NK-92 treated with Interleukin-12 subunit alpha and Interleukin-12 subunit beta, amount 100 ng/mL, for 24 hours (cell line): ENCODE measurements around the gene SPTBN4.
A peak's percentile ranks its signal among the peaks of the same experiment; 100 is the strongest.

Experiments
- DNase-seq: peaks from one replicate; lab custom pipeline; 2025; lab: John Stamatoyannopoulos, UW

Gene SPTBN4

DNA sequence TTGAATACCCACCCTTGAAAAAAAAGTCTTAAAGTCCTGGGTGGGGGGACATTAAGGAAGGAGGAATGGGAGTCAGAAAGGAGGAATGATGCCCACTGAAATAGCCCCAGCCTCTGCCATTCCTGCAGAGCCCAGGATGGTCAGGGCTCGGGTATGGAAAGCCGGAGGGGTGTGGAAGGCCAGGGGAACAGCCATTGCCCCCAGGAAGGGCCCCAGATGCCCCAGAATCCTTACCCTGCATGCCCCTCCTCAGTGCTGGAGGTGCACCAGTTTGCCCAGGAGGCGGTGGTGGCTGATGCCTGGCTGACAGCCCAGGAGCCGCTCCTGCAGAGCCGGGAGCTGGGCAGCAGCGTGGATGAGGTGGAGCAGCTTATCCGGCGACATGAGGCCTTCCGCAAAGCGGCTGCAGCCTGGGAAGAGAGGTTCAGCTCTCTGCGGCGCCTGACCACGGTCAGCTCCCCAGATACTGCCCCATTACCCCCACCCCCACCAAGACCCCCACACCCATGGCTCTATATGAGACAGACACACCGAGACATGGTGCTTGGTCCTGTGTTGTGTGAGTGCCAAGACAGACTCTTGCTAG lies 99.2 kb downstream of the SPTBN4 start:
- no peak for DNase-seq

GRCh38 chr19:40567040-40567749 lies 100.4 kb downstream of the SPTBN4 start:
- DNase-seq: no peak

GRCh38 chr19:40567750-40568494 lies 101.1 kb downstream of the SPTBN4 start:
- DNase-seq: no peak

DNA sequence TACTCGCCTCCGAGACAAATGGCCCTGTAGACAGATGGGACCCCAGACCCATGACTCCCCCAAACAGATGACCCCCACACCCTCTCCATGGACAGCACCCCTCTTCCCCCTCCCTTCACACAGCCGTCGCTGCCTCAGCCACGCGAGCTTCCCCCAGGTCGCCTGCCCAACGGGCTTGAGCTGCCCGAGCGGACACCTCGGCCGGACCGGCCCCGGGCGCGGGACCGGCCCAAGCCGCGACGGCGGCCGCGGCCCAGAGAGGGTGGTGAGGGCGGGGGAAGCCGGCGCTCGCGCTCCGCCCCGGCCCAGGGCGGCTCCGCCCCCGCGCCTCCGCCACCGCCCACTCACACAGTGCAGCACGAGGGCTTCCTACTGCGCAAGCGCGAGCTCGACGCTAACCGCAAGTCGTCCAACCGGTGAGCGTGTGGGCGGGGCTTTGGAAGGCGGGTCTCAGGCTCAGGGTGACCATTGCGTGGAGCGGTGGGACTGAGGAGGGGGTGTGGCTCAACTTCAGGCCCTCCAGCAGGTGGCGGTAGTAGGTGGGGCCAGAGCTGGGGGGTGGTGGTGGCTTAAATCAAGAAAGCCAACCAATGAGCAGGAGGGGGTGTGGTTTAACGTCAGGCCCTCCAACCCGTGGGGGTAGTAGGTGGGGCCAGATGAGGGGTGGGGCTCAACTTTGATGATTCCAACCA lies 103.7 kb downstream of the SPTBN4 start:
- peak; percentile 99 for DNase-seq

DNA sequence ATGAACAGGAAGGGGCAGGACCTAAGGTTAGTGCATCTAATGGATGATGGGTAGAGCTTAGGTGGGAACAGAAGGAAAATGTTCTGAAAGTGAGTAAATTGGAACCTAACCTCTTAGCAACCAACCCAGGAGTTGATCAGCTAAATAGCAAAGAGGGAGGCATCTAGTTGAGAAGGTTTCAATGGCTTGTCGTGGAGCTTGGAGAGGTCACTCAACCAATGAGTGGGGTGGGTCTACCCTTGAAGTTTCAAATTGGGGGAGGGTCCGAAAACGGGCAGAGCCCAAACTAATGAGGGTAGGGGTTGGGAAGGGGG lies 104.2 kb downstream of the SPTBN4 start:
- no peak for DNase-seq

- DNase-seq: no peak
Observed at GRCh38 chr19:40571831-40572495, 105.2 kb downstream of the SPTBN4 start.

GRCh38 chr19:40575326-40575725 lies 108.5 kb downstream of the SPTBN4 start:
- DNase-seq: no peak

DNA sequence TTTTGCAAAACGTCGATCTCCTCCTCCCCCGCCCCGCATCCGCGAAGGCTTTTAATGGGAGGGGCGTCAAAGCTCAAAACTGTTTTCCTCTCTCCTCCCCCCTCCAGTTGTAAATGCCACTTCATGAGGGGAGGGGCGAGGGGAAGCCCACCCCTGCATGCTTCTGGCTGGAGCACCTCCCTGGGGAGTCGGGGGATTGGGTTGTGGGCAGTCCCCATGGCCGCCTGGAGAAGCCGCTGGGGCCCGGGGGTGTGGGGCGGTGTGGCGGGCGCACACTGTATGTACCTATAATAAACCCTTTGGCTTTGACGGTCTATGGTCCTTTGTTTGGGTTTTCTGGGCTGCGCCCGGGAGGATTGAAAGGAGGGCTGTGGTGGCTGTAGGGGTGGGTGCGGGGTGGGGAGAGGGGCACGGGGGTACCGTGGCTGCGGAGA lies 109.4 kb downstream of the SPTBN4 start:
- DNase-seq: no peak

GRCh38 chr19:40576585-40577451 lies 110.0 kb downstream of the SPTBN4 start, which contains the start of gene SHKBP1:
Gene SHKBP1 (plus strand): TSS chr19:40576873. CDS start chr19:40576900, 27 bp downstream.
- peak; percentile 82 for DNase-seq

GRCh38 chr19:40578442-40578908 lies 111.7 kb downstream of the SPTBN4 start:
- no peak for DNase-seq

DNA sequence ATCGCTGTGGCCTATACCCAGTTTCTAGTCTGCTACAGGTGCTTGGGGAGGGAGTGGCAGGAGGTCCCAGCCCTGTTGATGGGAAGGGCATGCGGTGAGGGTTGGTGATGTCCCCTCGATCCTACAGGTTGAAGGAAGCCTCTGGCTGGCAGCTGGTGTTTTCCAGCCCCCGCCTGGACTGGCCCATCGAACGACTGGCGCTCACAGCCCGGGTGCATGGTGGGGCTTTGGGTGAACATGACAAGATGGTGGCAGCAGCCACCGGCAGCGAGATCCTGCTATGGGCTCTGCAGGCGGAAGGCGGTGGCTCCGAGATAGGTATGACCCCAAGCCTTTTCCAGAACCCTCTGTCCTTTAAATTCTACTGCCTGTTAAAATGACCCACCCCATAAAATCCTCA lies 113.8 kb downstream of the SPTBN4 start:
- DNase-seq: no peak

DNA sequence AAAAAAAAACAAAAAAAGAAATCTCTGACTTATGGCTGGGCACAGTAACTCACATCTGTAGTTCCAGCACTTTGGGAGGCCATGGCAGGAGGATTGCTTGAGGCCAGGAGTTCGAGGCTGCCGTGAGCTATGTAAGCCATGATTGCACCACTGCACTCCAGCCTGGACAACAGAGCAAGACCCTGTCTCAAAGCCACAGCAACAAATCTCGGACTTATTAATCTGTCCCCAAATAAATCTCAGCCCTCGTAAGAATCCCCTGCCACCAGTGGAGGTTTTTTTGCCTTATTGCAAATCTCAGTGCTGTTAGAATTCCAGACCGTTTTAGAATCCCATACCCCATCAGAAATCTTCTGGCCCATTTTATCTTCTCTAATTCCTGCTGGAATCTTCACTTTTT lies 114.7 kb downstream of the SPTBN4 start:
- no peak for DNase-seq

GRCh38 chr19:40582467-40582866 lies 115.7 kb downstream of the SPTBN4 start:
- DNase-seq: no peak

DNA sequence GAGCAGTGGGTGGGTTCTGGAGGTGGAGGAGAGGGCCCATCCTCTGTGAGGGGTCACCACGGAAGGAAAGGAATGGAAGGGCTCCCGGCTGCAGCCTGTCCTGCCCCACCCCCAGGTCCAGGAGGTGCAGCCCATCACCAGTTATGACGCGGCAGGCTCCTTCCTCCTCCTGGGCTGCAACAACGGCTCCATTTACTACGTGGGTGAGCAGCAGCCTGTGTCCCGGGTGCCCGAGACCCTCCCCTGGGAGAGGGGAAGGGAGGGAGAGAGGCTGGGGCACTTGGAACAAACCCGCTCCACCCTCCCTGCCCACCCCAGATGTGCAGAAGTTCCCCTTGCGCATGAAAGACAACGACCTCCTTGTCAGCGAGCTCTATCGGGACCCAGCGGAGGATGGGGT lies 116.5 kb downstream of the SPTBN4 start:
- DNase-seq: no peak

DNA sequence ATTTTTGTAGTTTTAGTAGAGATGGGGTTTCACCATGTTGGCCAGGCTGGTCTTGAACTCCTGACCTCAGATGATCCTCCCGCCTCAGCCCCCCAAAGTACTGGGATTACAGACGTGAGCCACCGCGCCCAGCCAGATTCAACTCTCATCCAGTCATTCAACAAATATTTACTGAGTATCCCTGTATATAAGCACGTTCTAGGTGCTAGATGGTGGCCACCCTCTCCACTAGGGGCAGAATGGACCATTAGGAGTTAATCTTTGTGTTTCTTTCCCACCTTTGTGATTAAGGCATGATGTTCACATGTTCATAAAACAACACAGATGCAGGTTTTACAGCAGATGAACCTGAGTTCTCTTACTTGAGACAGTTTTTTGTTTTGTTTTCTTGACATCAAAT lies 117.2 kb downstream of the SPTBN4 start:
- no peak for DNase-seq

DNA sequence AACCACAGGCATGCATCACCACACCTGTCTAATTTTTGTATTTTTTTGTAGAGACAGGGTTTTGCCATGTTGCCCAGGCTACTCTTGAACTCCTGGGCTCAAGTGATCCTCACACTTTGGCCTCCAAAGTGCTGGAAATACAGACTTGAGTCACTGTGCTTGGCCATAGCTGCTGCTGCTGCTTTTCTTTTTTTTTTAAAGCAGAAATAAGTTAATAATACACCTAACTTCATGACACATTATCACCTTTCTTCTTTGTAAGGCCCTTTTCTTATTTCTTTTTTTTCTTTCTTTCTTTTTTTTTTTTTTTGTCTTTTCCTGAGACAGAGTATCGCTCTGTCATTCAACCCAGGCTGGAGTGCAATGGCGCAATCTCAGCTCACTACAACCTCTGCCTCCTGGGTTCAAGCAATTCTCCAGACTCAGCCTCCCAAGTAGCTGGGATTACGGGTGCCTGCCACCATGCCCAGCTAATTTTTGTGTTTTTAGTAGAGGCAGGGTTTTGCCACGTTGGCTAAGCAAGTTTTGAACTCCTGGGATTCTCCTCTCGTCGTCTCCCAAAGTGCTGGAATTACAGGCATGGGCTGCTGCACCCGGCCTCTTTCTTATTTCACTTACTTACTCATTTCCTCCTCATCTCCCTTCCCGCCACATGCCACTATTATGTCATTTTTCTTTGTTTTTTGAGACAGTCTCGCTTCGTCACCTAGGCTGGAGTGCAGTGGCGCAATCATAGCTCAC lies 118.6 kb downstream of the SPTBN4 start:
- DNase-seq: no peak

DNA sequence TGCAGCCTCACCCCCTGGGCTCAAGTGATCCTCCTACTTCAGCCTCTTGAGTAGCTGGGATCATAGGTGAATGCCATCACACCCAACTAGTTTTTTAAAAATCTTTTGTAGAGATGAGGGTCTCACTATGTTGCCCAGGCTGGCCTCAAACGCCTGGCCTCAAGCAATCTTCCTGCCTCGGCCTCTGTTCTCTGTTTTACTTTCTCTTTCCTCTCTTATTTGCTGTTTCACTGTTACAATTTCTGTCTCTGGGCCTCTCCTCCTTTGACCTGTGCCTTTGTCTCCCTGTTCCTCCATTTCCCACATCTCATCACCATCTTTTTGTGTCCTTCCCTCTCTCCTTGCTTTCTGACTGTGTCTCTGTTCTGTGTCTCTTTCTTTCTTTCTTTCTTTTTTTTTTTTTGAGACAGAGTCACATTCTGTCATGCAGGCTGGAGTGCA lies 119.2 kb downstream of the SPTBN4 start:
- no peak for DNase-seq

DNA sequence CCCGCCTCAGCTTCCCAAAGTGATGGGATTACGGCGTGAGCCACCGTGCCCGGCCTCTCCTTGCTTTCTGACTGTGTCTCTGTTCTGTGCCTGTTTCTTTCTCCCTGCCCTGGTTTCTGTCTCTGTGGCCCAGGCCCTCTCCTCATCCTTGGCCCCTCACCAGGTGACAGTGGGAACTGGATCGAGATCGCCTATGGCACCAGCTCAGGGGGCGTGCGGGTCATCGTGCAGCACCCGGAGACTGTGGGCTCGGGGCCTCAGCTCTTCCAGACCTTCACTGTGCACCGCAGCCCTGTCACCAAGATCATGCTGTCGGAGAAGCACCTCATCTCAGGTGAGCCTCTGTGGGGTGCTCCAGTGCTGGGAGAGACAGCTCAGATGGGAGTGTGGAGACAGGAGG lies 119.8 kb downstream of the SPTBN4 start:
- DNase-seq: no peak

GRCh38 chr19:40588110-40588854 lies 121.5 kb downstream of the SPTBN4 start:
- DNase-seq: no peak
